Erythroblast (primary cell): ENCODE results near the gene ADTRP.

ENCODE experiments used
- DNase-seq, 2 experiments: peaks; one replicate each; lab custom pipeline; 2025; lab: John Stamatoyannopoulos, UW
- GATA1 ChIP-seq: IDR thresholded peaks from 2 replicates; pipeline ENCODE4 v1.6.1; 2011; ENCODE audit warnings: low read depth, mild to moderate bottlenecking, control low read depth, low read length, moderate library complexity
- POLR2A ChIP-seq: IDR thresholded peaks from 2 replicates; pipeline ENCODE4 v1.6.1; 2011; ENCODE audit warnings: mild to moderate bottlenecking, low read length

The ADTRP gene, protein sequence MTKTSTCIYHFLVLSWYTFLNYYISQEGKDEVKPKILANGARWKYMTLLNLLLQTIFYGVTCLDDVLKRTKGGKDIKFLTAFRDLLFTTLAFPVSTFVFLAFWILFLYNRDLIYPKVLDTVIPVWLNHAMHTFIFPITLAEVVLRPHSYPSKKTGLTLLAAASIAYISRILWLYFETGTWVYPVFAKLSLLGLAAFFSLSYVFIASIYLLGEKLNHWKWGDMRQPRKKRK

DNA sequence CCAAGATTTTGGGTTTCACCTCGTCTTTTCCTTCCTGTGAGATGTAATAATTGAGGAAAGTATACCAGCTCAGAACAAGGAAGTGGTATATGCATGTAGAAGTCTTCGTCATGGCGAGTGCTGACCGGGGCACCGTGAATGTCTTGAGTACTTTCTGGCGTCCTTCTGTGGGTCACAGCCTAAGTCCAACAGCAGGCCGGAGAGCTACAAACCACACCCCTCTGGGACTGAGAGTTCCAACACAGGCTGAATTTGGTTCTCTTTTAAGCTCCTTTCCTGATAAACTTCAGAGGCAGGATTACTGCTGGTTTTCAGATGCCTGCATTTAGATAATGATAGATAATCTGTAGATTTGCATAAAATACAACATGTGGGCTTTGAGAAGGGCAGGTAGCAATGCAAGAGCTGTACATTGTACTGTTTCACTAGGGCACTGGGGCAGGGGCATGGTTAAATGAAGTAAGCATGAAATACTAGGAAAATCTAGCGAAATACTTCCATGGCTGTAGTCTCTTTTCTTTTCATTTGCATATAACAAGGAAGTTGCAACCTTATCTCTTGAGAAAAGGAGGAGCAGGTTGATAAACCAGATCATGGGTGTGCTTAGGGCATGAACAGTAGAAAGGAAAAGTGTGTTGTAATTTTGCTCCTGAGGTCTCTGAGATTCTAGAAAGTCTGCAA is at the start of gene ADTRP:
TSS of gene ADTRP (minus strand) at position 156 of the 681 bp plus-strand sequence. CDS start at position 112, 44 bp downstream.
- TF ChIP-seq GATA1 (no peak), POLR2A (no peak)
- peak in 1 of 2 experiments; percentile 6 for DNase-seq

DNA sequence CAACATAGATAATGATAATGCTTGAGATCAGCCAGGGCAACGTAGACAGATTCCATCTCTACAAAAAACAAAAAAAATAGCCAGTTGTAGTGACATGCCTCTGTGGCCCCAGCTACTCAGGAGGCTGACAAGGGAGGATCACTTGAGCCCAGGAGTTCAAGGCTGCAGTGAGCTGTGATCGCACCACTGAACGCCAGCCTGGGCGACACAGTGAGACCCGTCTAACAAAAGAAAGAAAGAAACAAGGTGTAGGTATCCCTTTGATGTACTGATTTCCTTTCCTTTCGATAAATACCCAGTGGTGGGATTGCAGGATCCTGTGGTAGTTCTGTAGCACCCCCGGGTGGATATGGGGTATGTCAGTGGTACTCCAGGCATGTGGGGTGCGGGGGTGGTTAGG is 48.2 kb upstream of the ADTRP start:
- TF ChIP-seq GATA1, result no peak
- TF ChIP-seq POLR2A, result no peak

DNA sequence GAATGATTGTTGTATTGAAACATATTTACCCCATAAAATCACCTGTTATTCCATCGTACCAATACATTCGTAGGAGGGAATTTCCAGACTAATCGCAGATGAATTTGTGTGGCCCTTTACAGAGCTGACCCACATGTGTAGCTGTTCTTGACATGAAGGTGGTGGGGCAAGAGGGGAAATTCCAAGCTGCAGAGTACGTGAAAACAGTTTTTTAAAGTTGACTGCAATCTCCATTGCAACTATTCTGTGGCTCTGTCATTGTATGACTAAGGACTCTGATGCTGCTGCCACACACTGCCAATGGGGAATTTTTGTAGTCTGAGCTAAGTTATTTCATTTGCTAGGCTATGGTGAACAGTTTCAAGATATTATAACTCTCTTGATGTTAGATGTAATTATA is 46.4 kb upstream of the ADTRP start:
- TF ChIP-seq GATA1, result no peak
- no peak for TF ChIP-seq POLR2A
- no peak for DNase-seq

More for the DNA sequence above, 48.2 kb upstream of the ADTRP start:
- no peak for DNase-seq

DNA sequence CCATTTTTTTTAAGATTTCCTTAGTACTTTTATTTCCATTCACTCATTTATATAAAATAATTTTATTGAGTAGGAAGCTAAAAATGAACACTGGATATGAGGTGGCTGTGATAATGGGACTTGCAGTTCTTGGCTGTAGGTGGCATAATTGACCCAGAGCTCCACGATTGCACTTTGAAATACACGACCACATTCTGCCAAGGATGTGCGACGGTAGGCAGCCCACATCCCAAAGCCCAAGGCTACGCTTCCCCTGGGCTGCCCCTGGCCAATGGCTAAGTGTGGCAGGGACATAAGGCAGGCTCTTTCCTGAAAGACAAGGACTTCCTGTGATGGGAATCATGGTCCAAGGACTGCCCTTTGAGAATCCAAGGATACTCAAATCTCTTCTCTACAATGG is 43.7 kb upstream of the ADTRP start:
- TF ChIP-seq POLR2A (no peak), GATA1 (no peak)
- DNase-seq, result peak; percentile 8 to 14

DNA sequence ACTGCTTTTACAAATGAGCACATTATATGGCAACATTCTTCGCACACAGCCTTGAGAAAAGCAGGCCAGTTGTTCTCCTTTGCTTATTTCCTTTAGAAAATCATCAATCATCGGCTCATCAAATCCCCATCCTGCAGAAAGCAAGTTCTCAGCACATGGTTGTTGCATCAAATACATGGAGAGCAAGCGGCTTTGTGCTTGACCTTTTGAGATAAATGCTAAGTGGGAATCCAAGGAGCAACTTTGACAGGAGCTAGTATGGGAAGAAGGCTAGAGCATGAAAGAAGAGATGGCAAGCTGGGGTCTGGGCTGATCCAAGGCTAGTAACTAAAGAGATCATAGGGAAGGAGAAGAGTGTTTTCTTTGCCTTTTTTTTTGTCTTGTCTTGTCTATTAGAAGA is 43.2 kb upstream of the ADTRP start:
- TF ChIP-seq POLR2A (no peak), GATA1 (no peak)
- DNase-seq, result no peak

DNA sequence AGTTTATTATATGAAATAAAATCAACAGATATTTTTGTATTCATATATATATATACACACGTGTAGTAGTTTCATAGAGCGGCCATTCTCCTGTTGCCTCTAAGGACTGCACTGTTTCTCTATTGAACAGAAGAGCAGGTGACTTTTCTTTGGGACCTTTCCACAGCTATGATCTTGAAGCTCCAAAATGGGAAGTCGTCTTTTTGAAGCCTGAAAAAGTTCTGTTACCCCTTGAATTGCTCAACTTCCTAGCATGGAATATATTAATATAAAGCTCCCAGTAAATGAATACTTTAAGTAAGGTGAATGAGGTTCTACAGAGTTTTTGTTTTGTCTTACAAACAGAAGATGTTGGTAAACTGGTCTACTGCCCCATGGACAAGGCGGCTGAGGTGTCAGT is 42.2 kb upstream of the ADTRP start:
- DNase-seq, result no peak
- TF ChIP-seq GATA1 (no peak), POLR2A (no peak)

DNA sequence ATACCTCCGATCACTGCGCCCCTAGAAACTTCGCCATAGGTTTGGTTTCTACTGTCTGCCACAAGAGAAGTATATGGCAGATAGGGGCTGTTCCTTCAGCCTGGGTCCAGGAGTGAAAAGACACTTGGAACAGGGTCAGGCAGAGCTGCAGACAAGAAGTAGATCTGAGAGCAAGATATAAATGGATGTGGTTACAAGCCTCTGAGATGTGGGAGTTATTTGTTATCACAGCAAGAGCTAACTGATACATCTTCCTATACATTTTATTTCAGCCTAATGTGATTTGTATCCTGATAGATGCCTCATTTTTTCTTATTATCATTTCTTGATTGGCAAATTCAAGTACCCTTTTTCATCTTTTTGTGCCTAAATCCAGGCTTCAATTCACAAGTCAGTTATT is 40.9 kb upstream of the ADTRP start:
- TF ChIP-seq GATA1 (no peak), POLR2A (no peak)
- no peak for DNase-seq

DNA sequence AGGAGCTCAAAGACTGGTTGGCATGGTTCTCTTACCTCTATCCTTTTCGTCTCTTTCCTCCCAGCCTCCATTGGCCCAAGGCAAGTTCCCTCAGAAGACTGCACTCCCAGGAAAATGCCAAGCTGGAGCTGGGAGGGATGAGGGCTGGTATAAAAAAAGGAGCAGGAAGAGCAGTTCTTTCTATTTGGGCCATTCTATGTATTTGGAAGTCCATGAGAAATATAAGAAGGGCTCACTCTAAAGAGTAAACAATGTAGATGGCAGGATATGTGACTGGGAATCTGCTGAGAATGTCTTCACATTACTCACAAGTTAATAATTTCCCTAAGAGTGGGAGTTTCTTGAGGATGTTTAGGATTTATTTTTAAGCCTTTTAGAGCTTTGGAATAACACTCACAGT is 36.6 kb upstream of the ADTRP start:
- TF ChIP-seq POLR2A, result no peak
- DNase-seq, result no peak

DNA sequence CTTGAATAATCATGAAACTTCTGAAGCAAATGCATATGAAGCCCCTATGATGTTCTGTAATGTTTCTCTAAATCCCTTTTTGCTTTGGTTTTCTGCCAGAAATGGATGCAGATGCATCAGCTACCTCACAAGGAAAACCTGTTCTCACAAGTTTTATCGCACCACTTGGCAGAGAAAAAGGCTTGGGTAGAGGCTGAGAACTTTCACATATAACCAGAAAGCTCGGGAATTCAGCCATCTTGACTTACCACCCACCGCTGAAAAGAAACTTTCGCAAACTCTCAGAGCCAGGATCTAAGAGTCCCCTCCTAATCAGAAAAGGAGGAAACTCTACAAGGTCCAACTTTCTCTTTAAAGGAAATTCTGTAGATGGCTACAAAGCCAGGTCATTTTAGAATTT is 36.2 kb upstream of the ADTRP start:
- DNase-seq, result no peak
- no peak for TF ChIP-seq GATA1
- TF ChIP-seq POLR2A, result no peak

DNA sequence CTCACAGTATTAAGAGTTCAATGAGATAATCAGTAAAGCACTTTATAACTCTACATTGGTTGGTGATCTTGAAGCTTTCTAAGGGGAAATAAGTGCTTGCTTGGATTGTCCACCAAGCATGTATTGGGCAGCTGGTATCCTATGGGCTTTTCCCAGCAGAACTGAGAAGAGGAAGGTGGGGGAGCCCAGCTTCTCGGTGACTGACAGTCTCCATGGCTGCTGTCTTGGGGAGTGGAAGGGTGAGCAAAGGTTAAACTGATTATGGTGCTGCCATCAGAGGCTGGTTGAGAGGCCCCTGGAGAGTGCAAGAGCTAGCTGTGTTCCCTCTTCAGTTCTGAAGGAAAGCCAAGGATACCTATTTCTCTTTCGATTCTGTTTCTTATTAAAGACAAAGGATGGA is 35.5 kb upstream of the ADTRP start:
- DNase-seq, result no peak

DNA sequence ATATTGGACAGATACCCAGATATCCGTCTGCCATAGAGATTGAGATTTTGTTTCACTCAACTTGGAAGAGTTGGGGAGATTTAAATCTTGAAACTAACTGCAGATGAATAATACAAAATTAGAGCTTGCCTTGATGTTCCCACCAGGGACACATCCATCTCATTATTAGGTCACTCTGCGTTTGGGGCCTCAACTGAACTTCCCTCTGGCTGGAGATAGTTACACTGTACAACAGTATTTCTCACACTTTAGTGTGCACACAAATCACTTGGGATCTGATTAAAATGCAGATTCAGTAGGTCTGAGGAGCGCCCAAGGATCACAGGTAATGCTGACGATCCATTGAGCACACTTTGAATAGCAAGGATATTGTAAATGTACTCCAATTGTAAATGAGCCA is 35.0 kb upstream of the ADTRP start:
- no peak for DNase-seq
- TF ChIP-seq POLR2A, result no peak
- TF ChIP-seq GATA1, result no peak

More for the DNA sequence above, 35.5 kb upstream of the ADTRP start:
- TF ChIP-seq GATA1 (no peak), POLR2A (no peak)

DNA sequence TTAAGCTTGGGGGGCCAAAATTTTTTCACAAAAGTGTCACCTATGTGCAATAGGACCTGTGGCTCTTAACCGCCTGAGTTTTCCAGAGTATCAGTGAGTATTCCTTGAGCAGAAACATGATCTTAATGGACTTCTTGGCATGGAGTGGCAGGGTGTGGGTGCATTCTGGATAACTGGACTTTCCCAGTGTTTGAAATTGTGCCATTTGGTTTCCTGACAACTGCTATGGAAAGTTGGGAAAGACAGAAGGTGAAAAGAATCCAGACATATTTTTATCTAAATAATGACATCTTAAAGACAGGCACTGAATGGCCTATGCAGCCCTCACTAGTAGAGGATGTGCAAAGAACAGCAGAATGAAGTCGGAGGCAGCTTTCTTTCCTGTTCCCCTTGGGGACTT is 34.3 kb upstream of the ADTRP start:
- no peak for DNase-seq
- no peak for TF ChIP-seq GATA1
- no peak for TF ChIP-seq POLR2A

DNA sequence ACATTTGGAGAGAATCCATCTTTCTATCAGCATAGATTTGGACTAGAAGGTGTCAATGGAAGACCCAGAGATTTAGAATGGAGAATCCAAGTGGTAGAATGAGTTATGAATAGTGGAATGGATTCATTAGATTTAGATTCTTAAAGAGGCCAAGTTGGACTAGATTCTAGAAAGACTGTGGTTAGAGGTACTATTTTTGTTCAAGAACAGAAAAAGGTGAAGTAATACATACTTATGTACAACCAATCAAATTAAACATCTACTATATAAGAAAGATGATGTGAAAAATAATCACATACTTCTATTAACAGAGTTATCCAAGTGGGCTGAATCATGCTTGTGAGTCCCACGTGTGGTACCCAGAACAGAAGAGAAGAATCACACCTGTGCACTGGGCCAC is 33.8 kb upstream of the ADTRP start:
- DNase-seq, result no peak
- TF ChIP-seq POLR2A (no peak), GATA1 (no peak)

DNA sequence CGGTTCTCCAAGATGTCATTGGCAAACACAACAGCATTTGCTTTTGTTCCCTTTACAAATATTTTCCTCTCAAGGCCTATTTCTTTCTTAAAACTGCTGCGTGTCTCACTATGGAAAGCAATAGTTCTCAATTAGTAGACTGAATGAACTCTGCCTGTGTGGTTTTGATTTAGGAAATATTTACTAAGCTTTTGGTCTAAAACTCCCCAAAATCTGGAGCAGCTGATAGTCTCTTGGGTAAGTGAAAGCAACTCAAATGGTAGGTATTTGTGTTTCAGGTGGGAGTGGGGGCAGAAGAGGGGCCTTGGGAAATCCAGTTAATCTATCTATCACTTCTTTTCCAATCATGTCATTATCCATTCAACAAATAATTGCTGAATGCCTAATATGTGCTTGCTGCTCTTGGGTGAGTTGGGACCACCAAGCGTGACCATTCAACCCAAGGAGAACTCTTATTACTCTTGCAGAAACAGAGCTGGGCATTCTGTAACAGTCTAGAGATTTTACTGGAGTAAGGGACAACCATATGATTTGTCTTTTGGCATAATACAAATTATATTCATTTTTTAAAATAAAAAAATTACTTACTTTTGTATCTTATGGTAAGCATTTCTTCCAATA is 33.2 kb upstream of the ADTRP start:
- no peak for TF ChIP-seq GATA1
- no peak for TF ChIP-seq POLR2A
- DNase-seq, result no peak
